ENCODE data around the gene SLC35D1.

SLC35D1 gene

DNA sequence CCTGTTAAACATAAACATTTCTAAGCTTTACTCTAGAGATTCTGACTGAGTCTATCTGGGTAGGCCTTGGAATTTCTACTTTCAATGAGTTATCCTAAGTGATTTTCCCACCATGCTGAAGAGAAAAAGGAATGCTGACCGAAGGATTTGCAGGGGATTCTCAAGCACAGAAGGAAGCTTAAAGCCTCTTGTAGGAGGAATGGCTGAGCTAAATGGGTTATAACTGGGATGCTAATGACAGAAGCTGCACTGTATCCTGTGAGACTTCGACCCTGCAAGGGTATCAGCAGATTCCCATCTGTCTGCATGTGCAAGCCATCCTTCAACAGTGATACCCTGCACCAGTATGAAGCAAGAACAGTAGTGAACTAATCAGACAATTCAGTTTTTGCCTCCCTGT is 35.4 kb downstream of the SLC35D1 start:
- POLR2A ChIA-PET = no interaction called here
- no peak overlapping the region for H3K4me3 ChIP-seq (ENCODE audit: control insufficient read depth in 1 of 7, extremely low read depth in 1 of 7, insufficient read depth in 4 of 7, low read depth in 2 of 7, low read length in 6 of 7)
- no peaks in the 10 kb centered on the region for H3K4me1 ChIP-seq (ENCODE audit: control extremely low read depth in 1 of 4, control insufficient read depth in 4 of 4, insufficient read depth in 4 of 4, low read length in 3 of 4)
- no peak overlapping the region for H3K27ac ChIP-seq (ENCODE audit: insufficient read depth in 1 of 2, low read depth in 1 of 2, low read length in 2 of 2, poor library complexity in 1 of 2, severe bottlenecking in 2 of 2)
- peaks cover 0 to 5% (median 0%) of the 10 kb centered on the region in 5 experiments for H3K9me3 ChIP-seq (ENCODE audit: control extremely low read depth in 1 of 5, control insufficient read depth in 4 of 5, insufficient read depth in 2 of 5, low read depth in 1 of 5, low read length in 4 of 5)
- CTCF ChIA-PET = no interaction called here
- DNase-seq = no peak
- 100% methylated on average over 2 of the region's 2 CpGs for WGBS (ENCODE audit: insufficient coverage)
- peaks cover 27 to 67% (median 36%) of the 10 kb centered on the region in 4 experiments for H3K36me3 ChIP-seq (ENCODE audit: control insufficient read depth in 4 of 4, insufficient read depth in 4 of 4, low read length in 3 of 4)
- H3K27me3 ChIP-seq (replicated peaks in 2 of 5; ENCODE audit: control insufficient read depth in 4 of 5, insufficient read depth in 5 of 5, low read length in 4 of 5) = no peaks in the 10 kb centered on the region

- no peak overlapping the region for H3K27ac ChIP-seq (ENCODE audit: insufficient read depth in 1 of 2, low read depth in 1 of 2, low read length in 2 of 2, poor library complexity in 1 of 2, severe bottlenecking in 2 of 2)
- DNase-seq = peak in 2 of 3 donors; percentile 19 to 56
- H3K4me3 ChIP-seq (ENCODE audit: control insufficient read depth in 1 of 7, extremely low read depth in 1 of 7, insufficient read depth in 4 of 7, low read depth in 2 of 7, low read length in 6 of 7) = no peak overlapping the region
- no peaks in the 10 kb centered on the region for H3K27me3 ChIP-seq (replicated peaks in 2 of 5; ENCODE audit: control insufficient read depth in 4 of 5, insufficient read depth in 5 of 5, low read length in 4 of 5)
- peaks cover 11 to 57% (median 18%) of the 10 kb centered on the region in 4 experiments for H3K36me3 ChIP-seq (ENCODE audit: control insufficient read depth in 4 of 4, insufficient read depth in 4 of 4, low read length in 3 of 4)
- no CpG with 5 or more reads among the region's 2 CpGs for WGBS (ENCODE audit: insufficient coverage)
- H3K9me3 ChIP-seq (ENCODE audit: control extremely low read depth in 1 of 5, control insufficient read depth in 4 of 5, insufficient read depth in 2 of 5, low read depth in 1 of 5, low read length in 4 of 5) = peaks cover 0 to 8% (median 0%) of the 10 kb centered on the region in 5 experiments
- H3K4me1 ChIP-seq (ENCODE audit: control extremely low read depth in 1 of 4, control insufficient read depth in 4 of 4, insufficient read depth in 4 of 4, low read length in 3 of 4) = no peaks in the 10 kb centered on the region
- CTCF ChIA-PET = no interaction called here
- POLR2A ChIA-PET = no interaction called here
Measured at GRCh38 chr1:67013573-67013972, 40.4 kb downstream of the SLC35D1 start.

DNA sequence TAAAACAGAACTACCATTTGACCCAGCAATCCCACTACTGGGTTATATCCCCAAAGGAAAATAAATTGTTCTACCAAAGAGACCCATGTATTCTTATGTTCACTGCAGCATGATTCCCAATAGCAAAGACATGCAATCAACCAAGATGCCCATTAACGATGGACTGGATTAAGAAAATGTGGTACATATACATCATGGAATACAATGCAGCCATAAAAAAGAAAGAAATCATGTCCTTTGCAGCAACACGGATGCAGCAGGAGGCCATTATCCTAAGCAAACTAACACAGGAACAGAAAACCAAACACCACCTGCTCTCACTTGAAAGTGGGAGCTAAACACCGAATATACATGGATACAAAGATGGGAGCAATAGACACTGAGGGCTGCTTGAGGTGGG is 44.2 kb downstream of the SLC35D1 start:
- ChIA-PET POLR2A (no interaction called here), CTCF (no interaction called here)
- no peaks in the 10 kb centered on the region for H3K4me1 ChIP-seq (ENCODE audit: control extremely low read depth in 1 of 4, control insufficient read depth in 4 of 4, insufficient read depth in 4 of 4, low read length in 3 of 4)
- no peak overlapping the region for H3K4me3 ChIP-seq (ENCODE audit: control insufficient read depth in 1 of 7, extremely low read depth in 1 of 7, insufficient read depth in 4 of 7, low read depth in 2 of 7, low read length in 6 of 7)
- no peak for DNase-seq
- no peaks in the 10 kb centered on the region for H3K27me3 ChIP-seq (replicated peaks in 2 of 5; ENCODE audit: control insufficient read depth in 4 of 5, insufficient read depth in 5 of 5, low read length in 4 of 5)
- no CpG with 5 or more reads among the region's 3 CpGs for WGBS (ENCODE audit: insufficient coverage)
- peaks cover 0 to 5% (median 0%) of the 10 kb centered on the region in 5 experiments for H3K9me3 ChIP-seq (ENCODE audit: control extremely low read depth in 1 of 5, control insufficient read depth in 4 of 5, insufficient read depth in 2 of 5, low read depth in 1 of 5, low read length in 4 of 5)
- peaks cover 4 to 37% (median 16%) of the 10 kb centered on the region in 4 experiments for H3K36me3 ChIP-seq (ENCODE audit: control insufficient read depth in 4 of 4, insufficient read depth in 4 of 4, low read length in 3 of 4)
- H3K27ac ChIP-seq (ENCODE audit: insufficient read depth in 1 of 2, low read depth in 1 of 2, low read length in 2 of 2, poor library complexity in 1 of 2, severe bottlenecking in 2 of 2) = no peak overlapping the region

DNA sequence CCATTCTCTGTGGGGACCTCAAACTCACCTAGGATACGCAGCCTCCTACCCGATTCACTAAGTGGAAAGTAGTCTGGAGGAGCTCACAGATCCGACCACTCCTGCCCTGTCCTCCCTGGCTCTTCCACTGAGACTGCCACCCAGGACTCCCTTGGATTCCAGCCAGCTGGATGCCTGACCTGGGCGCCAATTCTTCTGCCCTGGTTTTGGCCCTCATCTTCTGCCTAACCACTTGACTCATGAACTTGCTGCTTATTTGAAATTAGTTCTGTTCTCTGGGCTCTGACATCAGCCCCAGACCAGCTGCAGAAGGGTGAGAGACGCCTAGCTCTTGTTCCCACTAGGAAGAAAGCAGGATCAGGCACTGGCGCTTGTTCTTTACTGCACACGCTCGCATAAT is 48.9 kb downstream of the SLC35D1 start:
- Histone ChIP-seq H3K27me3 (replicated peaks in 2 of 5; ENCODE audit: control insufficient read depth in 4 of 5, insufficient read depth in 5 of 5, low read length in 4 of 5) (no peaks in the 10 kb centered on the region), H3K9me3 (ENCODE audit: control extremely low read depth in 1 of 5, control insufficient read depth in 4 of 5, insufficient read depth in 2 of 5, low read depth in 1 of 5, low read length in 4 of 5) (peaks cover 0 to 3% (median 0%) of the 10 kb centered on the region in 5 experiments), H3K36me3 (ENCODE audit: control insufficient read depth in 4 of 4, insufficient read depth in 4 of 4, low read length in 3 of 4) (peaks cover 5 to 38% (median 22%) of the 10 kb centered on the region in 4 experiments), H3K27ac (ENCODE audit: insufficient read depth in 1 of 2, low read depth in 1 of 2, low read length in 2 of 2, poor library complexity in 1 of 2, severe bottlenecking in 2 of 2) (no peak overlapping the region), H3K4me1 (ENCODE audit: control extremely low read depth in 1 of 4, control insufficient read depth in 4 of 4, insufficient read depth in 4 of 4, low read length in 3 of 4) (peaks cover 2 to 10% (median 7%) of the 10 kb centered on the region in 4 experiments), H3K4me3 (ENCODE audit: control insufficient read depth in 1 of 7, extremely low read depth in 1 of 7, insufficient read depth in 4 of 7, low read depth in 2 of 7, low read length in 6 of 7) (no peak overlapping the region)
- CTCF ChIA-PET = interaction anchor here (1.4 to 2.7 kb wide), 3 partner anchors 9 to 144 kb away, joined by 3 to 10 read pairs (median 6); no protein-coding TSS in a partner anchor
- 83% methylated on average over 7 of the region's 8 CpGs for WGBS (ENCODE audit: insufficient coverage)
- DNase-seq = no peak
- POLR2A ChIA-PET = no interaction called here

DNA sequence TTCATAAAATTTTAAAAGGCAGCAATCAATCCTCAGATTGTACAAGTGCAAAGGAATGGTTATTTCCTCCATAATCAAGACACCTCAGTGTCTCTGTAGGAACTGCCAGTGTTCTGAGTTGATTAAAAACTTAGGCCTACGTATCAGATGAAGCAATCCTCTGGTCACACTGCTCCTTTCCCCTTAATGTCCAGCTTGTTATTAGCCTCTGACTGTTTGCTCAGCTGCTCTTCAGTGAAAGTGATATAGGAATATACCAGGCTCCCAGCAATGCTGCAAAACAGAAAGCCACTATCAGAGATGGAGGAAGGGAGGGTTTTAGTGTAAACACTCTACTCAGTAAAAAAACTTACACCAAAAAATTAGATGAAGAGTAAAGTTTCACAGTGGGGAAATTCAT is 49.8 kb downstream of the SLC35D1 start:
- Histone ChIP-seq H3K27me3 (replicated peaks in 2 of 5; ENCODE audit: control insufficient read depth in 4 of 5, insufficient read depth in 5 of 5, low read length in 4 of 5) (no peaks in the 10 kb centered on the region), H3K4me3 (ENCODE audit: control insufficient read depth in 1 of 7, extremely low read depth in 1 of 7, insufficient read depth in 4 of 7, low read depth in 2 of 7, low read length in 6 of 7) (no peak overlapping the region), H3K27ac (ENCODE audit: insufficient read depth in 1 of 2, low read depth in 1 of 2, low read length in 2 of 2, poor library complexity in 1 of 2, severe bottlenecking in 2 of 2) (no peak overlapping the region), H3K4me1 (ENCODE audit: control extremely low read depth in 1 of 4, control insufficient read depth in 4 of 4, insufficient read depth in 4 of 4, low read length in 3 of 4) (peaks cover 3 to 17% (median 11%) of the 10 kb centered on the region in 4 experiments), H3K9me3 (ENCODE audit: control extremely low read depth in 1 of 5, control insufficient read depth in 4 of 5, insufficient read depth in 2 of 5, low read depth in 1 of 5, low read length in 4 of 5) (no peaks in the 10 kb centered on the region), H3K36me3 (ENCODE audit: control insufficient read depth in 4 of 4, insufficient read depth in 4 of 4, low read length in 3 of 4) (peaks cover 5 to 36% (median 18%) of the 10 kb centered on the region in 4 experiments)
- POLR2A ChIA-PET = no interaction called here
- CTCF ChIA-PET = interaction anchor here (2.1 to 2.7 kb wide), 2 partner anchors 8 to 145 kb away, joined by 6 to 10 read pairs; no protein-coding TSS in a partner anchor
- no peak for DNase-seq
- WGBS (ENCODE audit: insufficient coverage) = 100% methylated on average over 1 of the region's 1 CpG

DNA sequence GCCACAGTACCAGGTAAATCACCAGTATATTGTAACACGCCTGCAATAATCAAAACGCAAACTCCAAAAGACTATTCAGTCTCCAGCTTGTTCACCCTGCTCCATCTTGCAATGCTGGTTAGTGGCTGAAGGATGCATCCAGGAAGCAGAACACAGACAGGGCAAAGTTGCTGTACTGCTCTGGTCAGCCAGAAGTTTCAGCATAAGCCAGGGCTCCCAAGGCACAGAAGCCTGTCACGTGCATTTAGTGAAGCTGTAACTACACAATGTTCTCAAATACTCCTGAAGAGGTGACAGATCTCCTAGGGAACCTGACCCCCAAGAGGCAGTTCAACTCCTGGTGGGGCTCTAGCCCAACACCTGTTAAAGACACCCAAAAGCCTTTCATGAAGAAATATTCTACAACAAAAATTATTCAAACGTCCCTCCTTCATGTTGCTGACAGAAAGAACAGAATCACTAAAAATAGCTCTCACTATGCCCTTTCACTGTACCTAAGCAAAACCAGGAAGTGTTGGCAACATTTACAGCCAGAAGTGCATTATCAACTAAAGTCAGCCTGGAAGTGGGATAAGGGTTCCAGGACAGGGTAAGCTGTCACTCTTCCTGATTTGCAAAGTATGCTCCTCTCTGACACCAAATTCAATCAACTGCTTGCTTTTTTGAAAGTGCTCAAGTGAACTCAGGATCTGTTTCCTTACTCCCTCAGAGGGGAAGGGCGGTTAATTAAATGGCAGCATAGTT is 52.1 kb downstream of the SLC35D1 start:
- H3K27me3 ChIP-seq (replicated peaks in 2 of 5; ENCODE audit: control insufficient read depth in 4 of 5, insufficient read depth in 5 of 5, low read length in 4 of 5) = no peaks in the 10 kb centered on the region
- no peaks in the 10 kb centered on the region for H3K9me3 ChIP-seq (ENCODE audit: control extremely low read depth in 1 of 5, control insufficient read depth in 4 of 5, insufficient read depth in 2 of 5, low read depth in 1 of 5, low read length in 4 of 5)
- DNase-seq = no peak
- peaks cover 2 to 31% (median 14%) of the 10 kb centered on the region in 4 experiments for H3K36me3 ChIP-seq (ENCODE audit: control insufficient read depth in 4 of 4, insufficient read depth in 4 of 4, low read length in 3 of 4)
- no peak overlapping the region for H3K27ac ChIP-seq (ENCODE audit: insufficient read depth in 1 of 2, low read depth in 1 of 2, low read length in 2 of 2, poor library complexity in 1 of 2, severe bottlenecking in 2 of 2)
- no peak overlapping the region for H3K4me3 ChIP-seq (ENCODE audit: control insufficient read depth in 1 of 7, extremely low read depth in 1 of 7, insufficient read depth in 4 of 7, low read depth in 2 of 7, low read length in 6 of 7)
- ChIA-PET POLR2A (interaction anchor here (0.6 kb wide), 2 partner anchors 60 to 70 kb away, joined by 3 to 4 read pairs; no protein-coding TSS in a partner anchor), CTCF (interaction anchor here (1.0 to 3.1 kb wide), 6 partner anchors 10 to 212 kb away, joined by 3 to 20 read pairs (median 5); no protein-coding TSS in a partner anchor)
- H3K4me1 ChIP-seq (ENCODE audit: control extremely low read depth in 1 of 4, control insufficient read depth in 4 of 4, insufficient read depth in 4 of 4, low read length in 3 of 4) = peaks cover 10 to 26% (median 18%) of the 10 kb centered on the region in 4 experiments
- WGBS (ENCODE audit: insufficient coverage) = 72% methylated on average over 4 of the region's 5 CpGs

All from common myeloid progenitor, CD34-positive (primary cell).